Measurements from ENCODE around the gene RNU1-1.
"Not testable (repeated sequence)": the region's sequence is repeated elsewhere in the genome, so short reads cannot be mapped to it uniquely, and the experiment has no call there.

The RNU1-1 gene

DNA sequence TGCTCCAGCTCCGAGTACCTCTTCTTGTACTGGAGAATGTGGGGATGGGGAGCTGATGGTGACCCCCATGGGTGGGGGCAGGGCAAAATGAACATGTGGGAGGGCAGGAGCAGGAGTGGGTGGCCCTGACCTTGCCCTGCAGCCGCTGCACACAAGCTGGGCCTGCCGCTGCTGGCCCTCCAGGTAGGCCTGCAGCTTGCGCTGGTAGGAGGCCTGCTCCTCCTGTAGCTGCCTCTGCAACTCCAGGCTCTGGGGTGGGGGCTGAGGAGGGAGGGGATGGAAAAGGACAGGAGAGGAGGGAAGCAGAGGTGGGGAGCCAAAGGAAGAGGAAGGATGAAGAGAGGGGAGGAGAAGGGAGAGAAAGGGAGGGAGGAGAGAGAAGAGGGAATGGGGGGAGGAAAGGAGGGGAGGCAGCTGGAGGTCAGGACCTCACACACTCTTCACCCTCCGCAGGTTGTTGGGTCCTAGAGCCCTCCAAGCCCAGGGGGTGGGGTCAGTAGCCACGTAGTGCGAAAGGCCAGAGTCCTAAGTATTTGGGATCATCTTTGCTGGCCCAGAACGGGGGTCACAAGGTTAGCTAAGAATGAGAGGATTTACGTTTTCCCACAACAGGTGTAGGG lies 22.9 kb downstream of the RNU1-1 start:
- no peak for DNase-seq

DNA sequence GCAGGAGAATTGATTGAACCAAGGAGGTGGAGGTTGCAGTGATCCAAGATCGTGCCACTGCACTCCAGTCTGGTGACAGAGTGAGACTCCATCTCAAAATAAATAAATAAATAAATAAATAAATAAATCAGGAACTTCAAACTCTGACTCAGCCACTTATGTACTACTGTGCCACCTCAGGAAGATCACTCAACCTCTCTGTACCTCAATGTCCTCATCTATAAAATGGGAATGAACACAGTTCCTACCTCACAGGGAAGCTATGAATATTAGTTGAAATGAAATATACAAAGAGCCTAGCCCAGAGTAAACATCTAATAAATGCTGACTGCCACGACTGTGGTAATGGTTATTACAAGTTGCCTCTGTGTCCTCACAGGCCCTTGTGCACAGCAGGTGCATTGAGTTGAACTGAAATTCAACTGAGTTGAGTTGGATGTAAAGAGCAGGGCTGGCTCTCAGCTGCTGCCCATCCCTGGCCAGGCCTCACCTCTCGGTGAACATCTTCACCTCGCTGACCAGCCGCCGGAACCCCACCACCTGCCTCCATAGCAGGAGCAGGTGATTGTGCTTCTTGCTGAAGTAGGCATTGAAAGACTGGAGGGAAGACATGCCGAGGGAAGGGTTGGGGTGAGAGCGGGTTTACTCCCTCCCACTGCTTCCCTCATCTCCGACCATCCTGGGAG lies 24.7 kb downstream of the RNU1-1 start:
- DNase-seq, result not testable (repeated sequence)

DNA sequence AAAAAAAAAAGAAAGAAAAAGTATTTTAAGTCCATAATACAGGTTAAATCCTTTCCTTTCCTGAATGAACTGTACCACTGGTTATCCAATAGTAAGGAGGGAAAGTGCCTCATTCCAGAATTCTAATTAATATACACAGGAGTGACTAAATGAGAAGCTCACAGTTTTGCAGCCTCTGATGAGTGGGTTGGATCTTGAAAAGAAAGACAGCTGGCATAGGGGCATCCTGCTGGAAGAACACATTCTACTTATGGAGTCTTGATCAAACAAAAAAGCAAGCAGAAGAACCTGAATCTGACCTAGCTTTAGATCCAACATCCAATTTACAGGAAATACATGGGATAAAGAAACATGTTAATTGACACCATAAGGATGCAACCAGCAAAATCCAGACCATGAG lies 27.1 kb downstream of the RNU1-1 start:
- DNase-seq, result not testable (repeated sequence)

DNA sequence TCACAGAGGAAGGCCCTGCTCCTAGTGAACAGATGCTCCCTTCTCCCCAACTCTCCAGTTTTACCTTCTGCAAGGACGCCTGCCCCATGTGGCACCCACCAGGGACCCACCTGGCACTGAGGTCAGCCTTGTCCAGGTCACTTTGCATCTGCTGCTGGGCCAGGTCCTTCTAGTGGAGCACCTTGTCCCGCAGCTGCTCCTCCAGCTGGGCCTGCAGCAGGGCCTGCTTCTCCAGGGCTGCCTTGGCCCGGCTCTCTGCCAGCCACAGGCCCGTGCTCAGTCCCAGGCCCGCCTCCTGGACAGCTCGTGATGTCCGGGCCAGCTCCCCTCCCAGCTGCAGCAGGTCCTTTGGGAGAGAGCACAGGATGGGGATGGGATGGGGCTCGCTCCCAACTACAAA lies 27.8 kb downstream of the RNU1-1 start:
- DNase-seq, result not testable (repeated sequence)

DNA sequence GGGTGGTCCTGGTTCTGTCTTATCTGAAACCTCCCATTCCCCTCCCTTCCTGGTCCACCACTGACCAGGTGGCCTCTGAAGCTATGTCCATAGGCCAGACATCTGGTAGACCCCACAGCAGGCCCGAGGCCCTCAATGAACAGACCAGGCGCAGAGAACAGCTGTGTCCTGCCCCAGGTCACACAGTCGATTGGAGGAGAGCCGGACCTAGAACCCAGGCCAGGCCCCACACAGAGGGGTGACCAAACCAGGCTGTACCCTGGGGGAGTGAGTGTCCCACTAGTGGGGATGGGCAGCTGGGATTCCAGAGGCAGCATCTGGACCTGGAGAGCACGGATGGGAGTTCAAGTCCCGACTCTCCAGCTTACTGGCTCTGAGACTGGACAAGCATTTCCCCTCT lies 29.2 kb downstream of the RNU1-1 start:
- no peak for DNase-seq

DNA sequence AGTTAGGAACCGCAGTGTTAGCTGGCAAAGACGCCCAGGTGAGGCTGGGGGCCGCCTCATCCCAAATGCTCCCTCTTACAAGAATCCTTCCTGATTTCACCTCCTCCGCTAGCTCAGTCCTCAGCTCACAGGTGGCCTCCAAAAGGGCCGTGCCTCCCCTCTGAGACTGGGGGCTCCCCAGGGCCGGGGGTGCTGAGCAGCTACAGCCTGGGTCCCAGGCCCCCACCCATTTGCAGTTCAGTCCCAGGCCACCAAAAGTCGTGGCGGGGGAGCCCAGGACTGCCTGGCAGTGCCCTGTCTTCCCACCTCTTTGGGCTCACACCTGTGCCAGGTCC lies 29.6 kb downstream of the RNU1-1 start:
- DNase-seq, result no peak

DNA sequence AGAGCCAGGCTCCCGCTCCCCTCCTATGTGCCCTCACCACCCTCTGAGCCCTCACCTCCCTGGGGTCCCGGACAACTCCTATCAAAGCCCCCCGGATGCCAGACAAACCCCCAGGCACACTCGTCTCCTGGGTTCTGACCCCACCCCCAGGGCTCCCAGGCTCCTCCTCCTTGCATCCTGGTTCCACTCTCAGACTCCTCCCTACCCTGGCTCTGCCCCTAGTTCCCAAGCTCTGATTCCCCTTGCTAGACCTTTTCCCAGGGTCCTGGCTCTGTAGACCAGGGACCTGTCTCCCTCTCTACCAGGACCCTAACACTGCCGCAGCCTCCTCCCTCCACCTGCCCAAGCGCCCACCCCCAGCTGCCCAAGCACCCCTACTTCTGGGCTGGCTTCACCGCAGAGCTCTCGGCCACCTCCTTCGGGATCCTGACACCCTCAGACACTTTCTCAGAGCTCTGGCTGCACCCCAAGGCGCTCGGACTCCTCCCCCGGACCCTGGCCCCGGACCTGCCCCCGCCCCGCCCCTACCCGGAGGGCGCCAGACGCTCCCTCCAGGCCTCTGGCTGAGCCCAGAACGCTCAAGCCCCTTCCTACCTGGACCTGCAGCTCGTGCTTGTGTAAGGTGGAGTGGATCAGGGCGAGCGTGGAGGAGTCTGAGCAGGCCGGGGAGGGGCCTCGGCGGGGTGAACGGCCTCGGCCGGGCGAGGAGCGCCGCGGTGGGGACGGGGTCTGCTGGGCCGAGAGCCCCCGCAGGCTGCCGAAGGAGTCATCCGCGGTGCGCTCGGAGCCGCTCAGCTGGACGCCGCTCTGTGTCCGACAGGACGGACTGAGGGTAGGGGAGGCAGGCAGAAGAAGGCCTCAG lies 30.2 kb downstream of the RNU1-1 start:
- not testable (repeated sequence) for DNase-seq

DNA sequence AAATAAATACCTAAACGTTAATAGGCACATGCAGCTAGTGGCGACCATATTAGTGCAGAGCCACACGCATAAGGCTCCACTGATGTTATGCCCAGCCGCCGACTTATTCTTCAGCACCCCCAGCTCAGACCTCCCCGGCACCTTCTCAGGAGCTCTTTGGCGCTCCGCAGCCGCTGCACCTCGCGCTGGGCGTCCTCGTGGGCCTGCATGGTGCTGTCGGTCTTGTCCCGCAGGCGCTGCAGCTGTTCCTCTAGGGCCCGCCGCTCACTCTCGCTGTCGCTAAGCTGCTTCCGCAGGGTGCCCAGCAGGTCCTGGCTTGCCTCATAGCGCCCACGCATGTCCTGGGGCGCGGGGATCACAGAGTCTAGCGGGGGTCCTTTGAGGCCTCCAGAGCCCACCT lies 30.9 kb downstream of the RNU1-1 start:
- DNase-seq, result not testable (repeated sequence)

DNA sequence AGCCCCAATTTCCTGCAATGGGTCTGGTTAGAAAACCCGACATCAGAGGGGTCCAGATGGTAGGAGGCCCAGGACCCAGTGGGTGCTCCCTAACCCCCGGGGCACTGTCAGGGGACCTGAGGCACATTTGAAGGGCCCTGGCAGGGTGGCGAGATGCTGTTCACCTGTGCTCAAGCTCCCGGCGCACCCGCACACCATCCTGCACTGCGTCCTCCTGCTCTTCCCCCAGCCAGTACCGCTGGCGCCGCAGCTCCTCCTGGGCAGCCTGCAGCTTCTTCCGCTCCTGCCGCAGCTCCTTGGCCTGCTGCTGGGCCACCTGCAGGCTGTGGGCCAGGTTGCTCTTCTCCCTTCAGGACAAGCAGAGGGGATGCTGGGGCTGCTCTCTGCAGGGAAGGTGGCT lies 36.0 kb downstream of the RNU1-1 start:
- DNase-seq, result no peak

DNA sequence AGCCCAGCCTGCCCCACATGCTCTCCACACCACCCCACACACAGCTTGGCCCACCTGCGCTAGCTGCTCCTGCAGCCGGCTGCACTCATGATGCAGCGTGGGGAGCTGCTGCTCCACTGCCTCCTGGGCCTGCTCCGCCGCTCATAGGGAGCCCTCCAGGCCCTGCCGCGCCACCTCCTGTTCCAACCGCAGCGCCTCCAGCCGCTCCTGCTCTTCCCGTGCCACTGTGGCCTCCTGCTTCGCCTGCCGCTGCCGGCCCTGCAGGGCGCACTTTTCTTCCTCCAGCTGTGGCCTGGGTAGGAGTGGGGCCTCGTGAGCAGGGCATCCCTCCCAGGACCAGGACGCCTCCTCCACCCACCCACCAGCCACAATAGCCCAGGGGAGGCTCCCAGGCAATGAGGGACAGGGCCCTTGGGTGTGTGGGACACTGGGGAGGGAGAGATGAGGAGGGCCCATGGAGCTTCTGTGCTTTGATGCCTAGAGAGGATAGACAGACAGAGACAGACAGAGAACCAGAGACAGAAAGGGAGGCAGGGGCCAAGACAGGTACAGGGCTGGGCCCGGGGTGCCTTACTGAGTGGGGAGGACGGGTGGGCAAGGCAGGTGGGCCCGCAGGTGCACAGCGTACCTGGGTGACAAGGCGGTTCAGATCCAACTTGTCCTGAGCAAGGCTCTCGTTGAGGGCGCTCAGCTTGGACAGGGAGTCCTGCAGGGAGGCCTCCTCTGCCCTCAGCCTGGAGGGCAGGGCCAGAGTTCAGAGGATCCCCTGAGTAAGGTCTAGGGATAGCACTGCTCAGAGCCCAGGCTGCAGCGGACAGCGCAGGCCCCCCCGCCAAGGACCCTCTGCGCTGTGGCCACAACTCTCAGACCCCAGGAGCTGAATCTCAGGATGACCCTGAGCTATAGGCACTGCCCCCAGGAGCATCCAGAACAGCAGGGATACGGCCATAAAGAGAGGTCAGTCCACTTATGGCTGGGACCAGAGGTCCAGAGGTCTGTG lies 38.0 kb downstream of the RNU1-1 start:
- not testable (repeated sequence) for DNase-seq

DNA sequence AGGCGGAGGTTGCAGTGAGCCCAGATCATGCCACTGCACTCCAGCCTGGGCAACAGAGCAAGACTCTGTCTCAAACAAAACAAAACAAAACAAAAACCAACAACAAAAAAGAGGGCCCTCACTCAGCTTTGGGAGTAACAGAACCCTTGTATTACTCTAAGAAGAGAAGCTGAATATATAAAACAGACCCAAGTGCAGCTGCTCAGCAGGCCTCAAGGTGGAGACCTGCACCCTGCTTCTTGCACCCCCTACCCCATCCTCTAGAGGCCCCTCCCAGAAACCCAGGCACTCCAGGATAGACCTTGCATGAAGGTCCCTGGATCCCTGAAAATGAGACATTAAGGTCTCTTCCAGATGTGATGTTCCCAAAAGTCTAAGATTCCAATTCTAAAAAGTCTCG lies 39.2 kb downstream of the RNU1-1 start:
- DNase-seq, result peak; percentile 24 to 47

DNA sequence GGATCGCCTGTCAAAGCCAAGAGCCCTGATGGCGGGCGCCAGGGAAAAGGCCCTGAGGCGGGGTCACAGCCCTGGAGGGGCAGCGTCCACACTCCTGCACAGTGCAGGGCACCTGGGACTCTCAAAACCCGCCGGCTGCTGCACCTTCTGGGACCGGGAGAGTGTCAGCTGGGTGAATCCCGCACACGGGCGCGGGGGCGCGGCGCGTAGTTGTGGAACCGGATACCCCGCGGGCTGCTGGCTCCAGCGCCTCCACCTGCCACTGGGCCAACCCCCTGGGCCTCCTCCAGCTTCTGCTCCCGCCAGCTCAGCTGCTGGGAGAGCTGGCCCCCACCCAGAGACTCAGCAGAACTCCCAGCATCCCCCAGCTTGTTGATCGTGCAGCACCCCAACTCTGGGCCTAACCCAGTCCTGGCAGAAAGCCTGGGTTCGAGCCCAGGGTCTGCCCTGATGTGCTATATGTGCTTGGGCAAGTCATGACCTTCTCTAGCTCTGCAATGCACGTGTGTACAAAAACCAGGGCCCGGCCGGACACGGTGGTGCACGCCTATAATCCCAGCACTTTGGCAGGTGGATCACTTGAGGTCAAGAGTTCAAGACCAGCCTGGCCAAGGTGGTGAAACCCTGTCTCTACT lies 39.8 kb downstream of the RNU1-1 start:
- no peak for DNase-seq

DNA sequence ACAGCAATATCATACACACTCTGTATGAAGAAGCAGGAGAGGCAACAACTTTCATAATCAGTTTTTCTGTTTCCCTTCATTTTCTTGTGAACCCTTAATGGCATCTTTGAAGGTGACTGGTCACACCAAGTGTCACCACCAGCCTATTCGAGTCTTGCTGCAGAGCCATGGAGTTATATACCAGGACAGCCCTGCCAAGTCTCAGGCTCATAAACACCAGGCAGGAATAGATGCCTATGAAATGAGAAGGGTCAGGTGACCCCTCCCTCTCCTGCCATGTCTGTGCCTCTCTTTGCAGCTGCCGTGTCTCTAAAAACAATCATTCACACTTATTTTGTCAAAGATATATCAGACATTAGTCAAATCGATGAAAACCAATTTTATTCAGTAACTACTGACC lies 45.5 kb downstream of the RNU1-1 start:
- DNase-seq, result no peak

DNA sequence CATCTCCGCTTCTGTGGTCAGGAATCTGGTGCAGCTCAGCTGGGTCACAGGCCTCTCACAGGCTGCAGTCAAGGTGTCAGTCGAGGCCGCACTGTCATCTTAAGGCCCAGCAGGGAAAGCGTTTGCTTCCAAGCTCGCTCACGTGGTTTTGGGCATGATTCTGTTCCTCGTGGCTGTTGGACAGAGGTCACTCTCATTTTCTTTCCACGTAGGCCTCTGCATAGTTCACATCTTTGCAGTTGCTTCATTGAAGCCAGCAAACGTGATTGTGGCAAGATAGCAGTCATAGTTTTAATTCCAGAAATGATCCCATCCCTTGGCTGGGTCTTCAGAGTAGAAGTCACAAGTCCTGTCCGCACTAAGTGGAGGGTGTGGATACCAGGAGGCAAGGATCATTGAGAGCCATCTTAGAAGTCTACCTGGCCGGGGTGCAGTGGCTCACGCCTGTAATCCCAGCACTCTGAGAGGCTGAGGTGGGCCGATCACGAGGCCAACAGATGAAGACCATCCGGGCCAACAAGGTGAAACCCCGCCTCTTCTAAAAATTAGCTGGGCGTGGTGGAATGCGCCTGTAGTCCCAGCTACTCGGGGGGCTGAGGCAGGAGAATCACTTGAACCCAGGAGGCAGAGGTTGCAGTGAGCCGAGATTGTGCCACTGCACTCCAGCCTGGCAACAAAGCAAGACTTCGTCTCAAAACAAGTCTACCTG lies 49.0 kb downstream of the RNU1-1 start:
- DNase-seq, result no peak

Data from Kasumi-1 (cell line).